Nephron (organoid): ENCODE measurements around the gene SLC22A4.
A peak's percentile ranks its signal among the peaks of the same experiment; 100 is the strongest.

ENCODE experiments used
- H3K27ac Mint-ChIP-seq, 3 experiments: 2 replicates each; pipeline ENCODE4 v1.8.0; 2020; ENCODE audit warnings: mixed read lengths in 3 of 3, mild to moderate bottlenecking in 2 of 3, moderate library complexity in 1 of 3
- H3K27me3 Mint-ChIP-seq: 2 replicates; pipeline ENCODE4 v1.8.0; 2021; ENCODE audit warnings: low read depth, mild to moderate bottlenecking, moderate library complexity, mixed read lengths
- H3K36me3 Mint-ChIP-seq: 2 replicates; pipeline ENCODE4 v1.8.0; 2020; ENCODE audit warnings: low read depth, mixed read lengths
- H3K4me1 Mint-ChIP-seq: 2 replicates; pipeline ENCODE4 v1.8.0; 2020; ENCODE audit warnings: mixed read lengths
- H3K4me3 Mint-ChIP-seq, 3 experiments: 2 replicates each; pipeline ENCODE4 v1.8.0; 2020; ENCODE audit warnings: mild to moderate bottlenecking in 3 of 3, mixed read lengths in 3 of 3, moderate library complexity in 2 of 3
- H3K9me3 Mint-ChIP-seq: 2 replicates; pipeline ENCODE4 v1.8.0; 2020; ENCODE audit warnings: mixed read lengths
- CTCF ChIP-seq, 3 experiments: fragments of 200-600 bp; sonication (generic); IDR thresholded peaks; one replicate each; pipeline ENCODE4 v1.5.0; 2021; ENCODE audit warnings: antibody characterized with exemption in 3 of 3; ENCODE audit not compliant: unreplicated experiment in 3 of 3

SLC22A4 gene

GRCh38 chr5:132389051-132389331, 94.8 kb downstream of the SLC22A4 start:
- TF ChIP-seq CTCF (IDR thresholded peaks at IDR 0.05; ENCODE audit: unreplicated experiment in 3 of 3): no peak
- Mint-ChIP-seq H3K4me1 (peaks cover 57% of the 10 kb centered on the region), H3K4me3 (no peak overlapping the region), H3K36me3 (peaks cover 24% of the 10 kb centered on the region), H3K9me3 (no peaks in the 10 kb centered on the region), H3K27ac (peak overlapping the region; percentile 97 to 99 (median 98)), H3K27me3 (peaks cover 3% of the 10 kb centered on the region)

DNA sequence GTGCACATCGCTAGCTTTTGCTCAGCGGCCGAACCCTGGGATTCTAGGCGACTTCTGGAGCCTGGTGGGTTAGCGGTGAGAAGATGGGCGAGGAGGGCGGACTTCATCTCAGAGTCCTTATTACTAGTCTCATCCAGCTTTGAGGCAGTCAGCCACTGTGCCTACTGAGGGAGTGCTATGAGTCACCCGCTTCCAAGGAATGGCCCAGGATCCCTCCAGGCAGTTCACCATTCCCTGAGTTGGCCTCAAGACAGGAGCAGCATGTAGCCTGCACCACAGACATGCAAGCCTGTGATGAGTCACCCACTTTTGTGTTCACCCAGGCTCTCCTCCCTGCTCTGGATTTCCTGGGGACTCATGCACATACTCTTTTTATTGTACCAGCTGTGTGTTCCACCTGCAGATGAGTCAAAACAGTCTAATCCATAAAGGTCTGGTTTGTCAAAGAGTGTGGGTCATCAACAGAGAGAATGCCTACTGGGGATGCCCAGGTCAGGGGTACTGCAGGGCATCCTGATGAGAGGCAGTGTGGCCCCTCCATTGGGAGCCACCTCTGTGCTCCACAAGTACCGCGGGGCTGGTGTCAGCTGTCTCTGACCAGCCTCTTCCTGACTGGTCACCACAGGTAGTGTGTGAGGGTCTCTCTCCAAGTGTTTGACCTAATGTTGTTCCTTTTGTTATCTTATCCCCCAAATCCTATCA, 95.5 kb downstream of the SLC22A4 start:
- no peak overlapping the region for H3K4me3 Mint-ChIP-seq
- peaks cover 3% of the 10 kb centered on the region for H3K27me3 Mint-ChIP-seq
- H3K4me1 Mint-ChIP-seq: peaks cover 57% of the 10 kb centered on the region
- H3K9me3 Mint-ChIP-seq: no peaks in the 10 kb centered on the region
- H3K27ac Mint-ChIP-seq: peak overlapping the region; percentile 97 to 99 (median 98)
- no peak for TF ChIP-seq CTCF (IDR thresholded peaks at IDR 0.05; ENCODE audit: unreplicated experiment in 3 of 3)
- H3K36me3 Mint-ChIP-seq: peaks cover 24% of the 10 kb centered on the region

DNA sequence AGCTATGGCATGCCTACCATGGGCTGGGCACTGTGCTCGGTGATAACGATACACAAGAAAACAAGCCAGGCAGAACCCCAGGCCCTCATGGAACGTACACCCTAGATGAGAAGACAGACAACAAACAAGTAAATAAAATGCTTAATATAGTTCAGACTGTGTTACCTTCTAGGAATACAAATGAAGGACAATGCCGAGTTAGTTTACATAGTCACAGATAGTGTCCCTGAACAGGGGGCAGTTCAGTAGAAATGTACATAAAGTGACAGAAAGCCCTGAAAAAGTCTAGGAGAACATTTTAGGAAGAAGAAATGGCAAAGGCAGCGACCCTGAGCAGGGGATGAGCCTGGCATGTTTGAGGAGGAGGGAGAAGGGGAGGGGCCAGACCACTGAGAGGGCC, 97.1 kb downstream of the SLC22A4 start:
- H3K4me1 Mint-ChIP-seq: peaks cover 47% of the 10 kb centered on the region
- H3K27me3 Mint-ChIP-seq: peaks cover 2% of the 10 kb centered on the region
- no peak overlapping the region for H3K4me3 Mint-ChIP-seq
- peak overlapping the region in 1 of 3 experiments; percentile 99 for H3K27ac Mint-ChIP-seq
- peaks cover 29% of the 10 kb centered on the region for H3K36me3 Mint-ChIP-seq
- no peaks in the 10 kb centered on the region for H3K9me3 Mint-ChIP-seq
- no peak for TF ChIP-seq CTCF (IDR thresholded peaks at IDR 0.05; ENCODE audit: unreplicated experiment in 3 of 3)

- H3K27ac Mint-ChIP-seq: no peak overlapping the region
- peaks cover 40% of the 10 kb centered on the region for H3K4me1 Mint-ChIP-seq
- no peaks in the 10 kb centered on the region for H3K9me3 Mint-ChIP-seq
- no peak overlapping the region for H3K4me3 Mint-ChIP-seq
- TF ChIP-seq CTCF (IDR thresholded peaks at IDR 0.05; ENCODE audit: unreplicated experiment in 3 of 3): no peak
- no peaks in the 10 kb centered on the region for H3K27me3 Mint-ChIP-seq
- H3K36me3 Mint-ChIP-seq: peaks cover 33% of the 10 kb centered on the region
Observed at GRCh38 chr5:132391870-132392269, 97.7 kb downstream of the SLC22A4 start.

- H3K36me3 Mint-ChIP-seq: peaks cover 33% of the 10 kb centered on the region
- no peak overlapping the region for H3K27ac Mint-ChIP-seq
- peaks cover 35% of the 10 kb centered on the region for H3K4me1 Mint-ChIP-seq
- no peaks in the 10 kb centered on the region for H3K27me3 Mint-ChIP-seq
- H3K9me3 Mint-ChIP-seq: no peaks in the 10 kb centered on the region
- no peak for TF ChIP-seq CTCF (IDR thresholded peaks at IDR 0.05; ENCODE audit: unreplicated experiment in 3 of 3)
- H3K4me3 Mint-ChIP-seq: no peak overlapping the region
Observed at GRCh38 chr5:132392411-132392810, 98.2 kb downstream of the SLC22A4 start.
